HEK293 (cell line): Measurements from ENCODE around the gene DNAH8.

Experiments used
- CTCF ChIA-PET: fragments of 350-600 bp; formaldehyde crosslinking; extraction: SDS; loops from one replicate; lab custom pipeline; 2021; ENCODE audit warnings: antibody characterized with exemption; lab: Yijun Ruan, JAX
- POLR2A ChIA-PET: fragments of 300-600 bp; formaldehyde crosslinking; extraction: SDS; loops from one replicate; lab custom pipeline; 2020; ENCODE audit warnings: antibody characterized with exemption, inconsistent platforms; lab: Yijun Ruan, JAX
- H3K27ac ChIP-seq: fragments of 200-500 bp; sonication (Bioruptor generic); 2 replicates; pipeline ENCODE4 v1.5.1; 2014; ENCODE audit warnings: low read depth, low read length, control low read depth, inconsistent platforms; ENCODE audit errors: extremely low read depth
- H3K36me3 ChIP-seq, 2 experiments: fragments of 200-500 bp in 1 of 2; sonication (Bioruptor generic) in 1 of 2; 1 replicate in 1 of 2; 2 replicates in 1 of 2; pipeline ENCODE4 v1.5.1; 2014 to 2017; ENCODE audit warnings: inconsistent platforms in 2 of 2, low read length in 2 of 2; ENCODE audit not compliant: control insufficient read depth in 2 of 2, insufficient read depth in 1 of 2
- H3K4me1 ChIP-seq: fragments of 200-500 bp; sonication (Bioruptor generic); 2 replicates; pipeline ENCODE4 v1.5.1; 2014; ENCODE audit warnings: mild to moderate bottlenecking, low read length, inconsistent platforms; ENCODE audit not compliant: control insufficient read depth, insufficient read depth
- H3K4me3 ChIP-seq: 2 replicates; pipeline ENCODE4 v1.5.1; 2011; ENCODE audit warnings: low read depth, mild to moderate bottlenecking, control low read depth, low read length, moderate library complexity
- H3K9me3 ChIP-seq: fragments of 200-500 bp; sonication (Bioruptor generic); 2 replicates; pipeline ENCODE4 v1.5.1; 2014; ENCODE audit warnings: low read depth, low read length, inconsistent platforms; ENCODE audit not compliant: control insufficient read depth, insufficient read depth
- ATF2 ChIP-seq: fragments of 450-650 bp; formaldehyde crosslinking; IDR thresholded peaks from 2 replicates; pipeline ENCODE4 v1.5.1; 2016; ENCODE audit warnings: missing biosample characterization, missing genetic modification characterization, low read depth
- BCL6B ChIP-seq: fragments of 450-650 bp; formaldehyde crosslinking; IDR thresholded peaks from 2 replicates; pipeline ENCODE4 v1.5.1; 2017; ENCODE audit warnings: missing biosample characterization, missing genetic modification characterization
- FEZF1 ChIP-seq: fragments of 450-650 bp; formaldehyde crosslinking; IDR thresholded peaks from 2 replicates; pipeline ENCODE4 v1.5.1; 2016; ENCODE audit warnings: missing biosample characterization, missing genetic modification characterization
- GLI2 ChIP-seq: fragments of 450-650 bp; formaldehyde crosslinking; IDR thresholded peaks from 2 replicates; pipeline ENCODE4; 2017; ENCODE audit warnings: missing biosample characterization, missing genetic modification characterization, low read depth, borderline replicate concordance
- INSM2 ChIP-seq: fragments of 450-650 bp; formaldehyde crosslinking; IDR thresholded peaks from 2 replicates; pipeline ENCODE4 v1.5.1; 2016; ENCODE audit warnings: missing biosample characterization, missing genetic modification characterization
- KLF17 ChIP-seq: fragments of 450-650 bp; formaldehyde crosslinking; IDR thresholded peaks from 2 replicates; pipeline ENCODE4 v1.5.1; 2016; ENCODE audit warnings: missing biosample characterization, missing genetic modification characterization
- OVOL3 ChIP-seq: fragments of 450-650 bp; formaldehyde crosslinking; IDR thresholded peaks from 2 replicates; pipeline ENCODE4 v1.5.1; 2016; ENCODE audit warnings: missing biosample characterization, missing genetic modification characterization
- PRDM4 ChIP-seq: fragments of 450-650 bp; formaldehyde crosslinking; IDR thresholded peaks from 2 replicates; pipeline ENCODE4 v1.5.1; 2017; ENCODE audit warnings: missing biosample characterization, missing genetic modification characterization
- SP7 ChIP-seq: fragments of 450-650 bp; formaldehyde crosslinking; IDR thresholded peaks from 2 replicates; pipeline ENCODE4 v1.5.1; 2016; ENCODE audit warnings: missing biosample characterization, missing genetic modification characterization
- ZBTB20 ChIP-seq: fragments of 450-650 bp; formaldehyde crosslinking; IDR thresholded peaks from 2 replicates; pipeline ENCODE4 v1.5.1; 2016; ENCODE audit warnings: missing biosample characterization, missing genetic modification characterization
- ZBTB48 ChIP-seq: fragments of 450-650 bp; formaldehyde crosslinking; IDR thresholded peaks from 2 replicates; pipeline ENCODE4 v1.5.1; 2016; ENCODE audit warnings: missing biosample characterization, missing genetic modification characterization
- ZBTB6 ChIP-seq: fragments of 450-650 bp; formaldehyde crosslinking; IDR thresholded peaks from 2 replicates; pipeline ENCODE4 v1.5.1; 2017; ENCODE audit warnings: missing biosample characterization, missing genetic modification characterization
- ZFHX2 ChIP-seq: fragments of 450-650 bp; formaldehyde crosslinking; conservative IDR thresholded peaks from 2 replicates; pipeline ENCODE4 v1.5.1; 2016; ENCODE audit warnings: missing biosample characterization, missing genetic modification characterization
- ZFP41 ChIP-seq: fragments of 450-650 bp; formaldehyde crosslinking; IDR thresholded peaks from 2 replicates; pipeline ENCODE4 v1.5.1; 2016; ENCODE audit warnings: missing biosample characterization, missing genetic modification characterization, borderline replicate concordance
- ZNF112 ChIP-seq: fragments of 450-650 bp; formaldehyde crosslinking; IDR thresholded peaks from 2 replicates; pipeline ENCODE4 v1.5.0; 2017; ENCODE audit warnings: missing biosample characterization, missing genetic modification characterization
- ZNF138 ChIP-seq: fragments of 450-650 bp; formaldehyde crosslinking; IDR thresholded peaks from 2 replicates; pipeline ENCODE4 v1.5.1; 2016; ENCODE audit warnings: missing biosample characterization, missing genetic modification characterization, borderline replicate concordance
- ZNF174 ChIP-seq: fragments of 450-650 bp; formaldehyde crosslinking; IDR thresholded peaks from 2 replicates; pipeline ENCODE4 v1.5.0; 2017; ENCODE audit warnings: missing biosample characterization, mild to moderate bottlenecking, missing genetic modification characterization
- ZNF175 ChIP-seq: fragments of 450-650 bp; formaldehyde crosslinking; IDR thresholded peaks from 2 replicates; pipeline ENCODE4 v1.5.1; 2016; ENCODE audit warnings: missing biosample characterization, missing genetic modification characterization
- ZNF391 ChIP-seq: fragments of 450-650 bp; formaldehyde crosslinking; IDR thresholded peaks from 2 replicates; pipeline ENCODE4 v1.5.1; 2016; ENCODE audit warnings: low read depth, missing biosample characterization, missing genetic modification characterization, borderline replicate concordance
- ZNF426 ChIP-seq: fragments of 450-650 bp; formaldehyde crosslinking; IDR thresholded peaks from 2 replicates; pipeline ENCODE4 v1.5.1; 2017; ENCODE audit warnings: missing biosample characterization, missing genetic modification characterization, mild to moderate bottlenecking, inconsistent platforms, moderate library complexity
- ZNF621 ChIP-seq: fragments of 450-650 bp; formaldehyde crosslinking; IDR thresholded peaks from 2 replicates; pipeline ENCODE4 v1.5.1; 2017; ENCODE audit warnings: missing biosample characterization, missing genetic modification characterization
- ZNF629 ChIP-seq: fragments of 450-650 bp; formaldehyde crosslinking; IDR thresholded peaks from 2 replicates; pipeline ENCODE4 v1.5.1; 2017; ENCODE audit warnings: missing biosample characterization, missing genetic modification characterization
- ZNF639 ChIP-seq: fragments of 450-650 bp; formaldehyde crosslinking; IDR thresholded peaks from 2 replicates; pipeline ENCODE4 v1.5.1; 2016; ENCODE audit warnings: missing biosample characterization, missing genetic modification characterization
- ZNF843 ChIP-seq: fragments of 450-650 bp; formaldehyde crosslinking; IDR thresholded peaks from 2 replicates; pipeline ENCODE4 v1.5.1; 2016; ENCODE audit warnings: missing biosample characterization, missing genetic modification characterization

The DNAH8 gene

GRCh38 chr6:39041072-39041471, 326.0 kb downstream of the DNAH8 start (continued):
- TF ChIP-seq ZNF639 (tag by site-specific recombination): no peak
- no peak for TF ChIP-seq ZNF621 (tag by site-specific recombination)
- no peak for TF ChIP-seq ZBTB48 (tag by site-specific recombination)
- TF ChIP-seq ZFHX2 (tag by site-specific recombination): no peak
- no peak for TF ChIP-seq INSM2 (tag by site-specific recombination)
- TF ChIP-seq SP7 (tag by site-specific recombination): no peak
- no peak for TF ChIP-seq ZNF629
- TF ChIP-seq KLF17: no peak
- no peak for TF ChIP-seq OVOL3 (tag by site-specific recombination)
- no peak for TF ChIP-seq ZBTB6 (tag by site-specific recombination)
- no peak for TF ChIP-seq ZNF426 (tag by site-specific recombination)
- TF ChIP-seq, all 188 proteins: peak for 0

- no peak overlapping the region for H3K27ac ChIP-seq
- no peaks in the 10 kb centered on the region for H3K9me3 ChIP-seq
- no peaks in the 10 kb centered on the region for H3K4me1 ChIP-seq
- H3K4me3 ChIP-seq: no peak overlapping the region
- TF ChIP-seq ZBTB20 (tag by site-specific recombination): no peak
- TF ChIP-seq PRDM4 (tag by site-specific recombination): no peak
- TF ChIP-seq ZNF112 (tag by site-specific recombination): no peak
- no peak for TF ChIP-seq GLI2
- TF ChIP-seq, all 188 proteins: peak for 0
- ChIA-PET CTCF (interaction anchor here (1.4 to 1.6 kb wide), 2 partner anchors 10 to 14 kb away, joined by 3 to 5 read pairs; no protein-coding TSS in a partner anchor), POLR2A (no interaction called here)
- H3K36me3 ChIP-seq: no peaks in the 10 kb centered on the region
Observed at GRCh38 chr6:39043776-39044175, 328.7 kb downstream of the DNAH8 start.

- Histone ChIP-seq H3K27ac (no peak overlapping the region), H3K4me3 (no peak overlapping the region), H3K4me1 (no peaks in the 10 kb centered on the region), H3K9me3 (no peaks in the 10 kb centered on the region), H3K36me3 (no peaks in the 10 kb centered on the region)
- ChIA-PET POLR2A (interaction anchor here (0.7 kb wide), 1 partner anchor 47 kb away, joined by 5 read pairs; no protein-coding TSS in a partner anchor), CTCF (interaction anchor here (0.6 to 3.7 kb wide), 4 partner anchors 10 to 72 kb away, joined by 3 to 15 read pairs (median 4); no protein-coding TSS in a partner anchor)
- TF ChIP-seq ZNF138 (tag by site-specific recombination) (no peak), ZFP41 (tag by site-specific recombination) (no peak), FEZF1 (tag by site-specific recombination) (no peak), ZNF174 (no peak), ATF2 (tag by site-specific recombination) (no peak), ZFHX2 (tag by site-specific recombination) (peak; percentile 29; the same call in 1 of the 2 replicates), ZNF391 (tag by site-specific recombination) (no peak), ZNF843 (tag by site-specific recombination) (no peak), BCL6B (tag by site-specific recombination) (no peak), ZNF175 (no peak)
Observed at GRCh38 chr6:39044181-39044580, 329.1 kb downstream of the DNAH8 start.
